Nephron (organoid): ENCODE data around the gene C1QL1.

Experiments
- H3K27ac Mint-ChIP-seq, 3 experiments: 2 replicates each; pipeline ENCODE4 v1.8.0; 2020; ENCODE audit warnings: mixed read lengths in 3 of 3, mild to moderate bottlenecking in 2 of 3, moderate library complexity in 1 of 3
- H3K27me3 Mint-ChIP-seq: 2 replicates; pipeline ENCODE4 v1.8.0; 2021; ENCODE audit warnings: low read depth, mild to moderate bottlenecking, moderate library complexity, mixed read lengths
- H3K36me3 Mint-ChIP-seq: 2 replicates; pipeline ENCODE4 v1.8.0; 2020; ENCODE audit warnings: low read depth, mixed read lengths
- H3K4me1 Mint-ChIP-seq: 2 replicates; pipeline ENCODE4 v1.8.0; 2020; ENCODE audit warnings: mixed read lengths
- H3K4me3 Mint-ChIP-seq, 3 experiments: 2 replicates each; pipeline ENCODE4 v1.8.0; 2020; ENCODE audit warnings: mild to moderate bottlenecking in 3 of 3, mixed read lengths in 3 of 3, moderate library complexity in 2 of 3
- H3K9me3 Mint-ChIP-seq: 2 replicates; pipeline ENCODE4 v1.8.0; 2020; ENCODE audit warnings: mixed read lengths
- TF ChIP-seq, protein P1 (sequence below), 3 experiments: fragments of 200-600 bp; sonication (generic); IDR thresholded peaks; one replicate each; pipeline ENCODE4 v1.5.0; 2021; ENCODE audit warnings: antibody characterized with exemption in 3 of 3; ENCODE audit not compliant: unreplicated experiment in 3 of 3

Gene C1QL1

DNA sequence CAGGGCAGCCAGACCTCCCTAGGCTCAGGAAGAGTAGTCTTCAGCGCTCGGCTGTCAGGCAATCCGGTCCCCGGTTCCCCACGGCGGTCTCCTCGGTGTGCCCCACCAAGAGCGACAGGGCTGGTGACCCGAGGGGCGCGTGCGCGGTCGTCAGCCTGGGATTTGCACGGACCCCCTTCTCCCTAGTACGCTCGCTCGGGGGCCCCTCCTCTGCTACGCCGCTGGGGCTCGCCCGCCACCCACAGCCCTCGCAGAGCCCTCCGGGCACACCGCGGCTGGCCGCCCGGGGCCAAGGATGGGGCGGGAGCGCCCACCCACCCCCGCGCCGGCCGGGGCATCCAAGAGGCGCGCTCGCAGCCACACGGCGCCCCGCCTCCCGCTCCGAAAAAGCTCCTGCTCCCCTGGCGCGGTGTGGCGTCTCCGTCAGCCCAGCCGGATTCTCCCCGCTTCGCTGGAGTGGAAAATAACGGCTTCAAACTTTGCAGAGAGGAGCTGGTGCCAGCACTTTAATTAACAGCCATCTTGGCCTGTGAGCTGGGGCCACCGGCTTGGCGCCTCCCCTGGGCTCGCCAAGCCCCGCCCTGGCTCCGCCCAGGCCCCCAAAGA is 2.1 kb upstream of the C1QL1 start:
- peak overlapping the region in 1 of 3 experiments; percentile 71 for H3K27ac Mint-ChIP-seq
- TF ChIP-seq, protein P1, sequence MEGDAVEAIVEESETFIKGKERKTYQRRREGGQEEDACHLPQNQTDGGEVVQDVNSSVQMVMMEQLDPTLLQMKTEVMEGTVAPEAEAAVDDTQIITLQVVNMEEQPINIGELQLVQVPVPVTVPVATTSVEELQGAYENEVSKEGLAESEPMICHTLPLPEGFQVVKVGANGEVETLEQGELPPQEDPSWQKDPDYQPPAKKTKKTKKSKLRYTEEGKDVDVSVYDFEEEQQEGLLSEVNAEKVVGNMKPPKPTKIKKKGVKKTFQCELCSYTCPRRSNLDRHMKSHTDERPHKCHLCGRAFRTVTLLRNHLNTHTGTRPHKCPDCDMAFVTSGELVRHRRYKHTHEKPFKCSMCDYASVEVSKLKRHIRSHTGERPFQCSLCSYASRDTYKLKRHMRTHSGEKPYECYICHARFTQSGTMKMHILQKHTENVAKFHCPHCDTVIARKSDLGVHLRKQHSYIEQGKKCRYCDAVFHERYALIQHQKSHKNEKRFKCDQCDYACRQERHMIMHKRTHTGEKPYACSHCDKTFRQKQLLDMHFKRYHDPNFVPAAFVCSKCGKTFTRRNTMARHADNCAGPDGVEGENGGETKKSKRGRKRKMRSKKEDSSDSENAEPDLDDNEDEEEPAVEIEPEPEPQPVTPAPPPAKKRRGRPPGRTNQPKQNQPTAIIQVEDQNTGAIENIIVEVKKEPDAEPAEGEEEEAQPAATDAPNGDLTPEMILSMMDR (IDR thresholded peaks at IDR 0.05; ENCODE audit: unreplicated experiment in 3 of 3), result no peak
- H3K27me3 Mint-ChIP-seq, result peaks cover 75% of the 10 kb centered on the region
- H3K9me3 Mint-ChIP-seq, result no peaks in the 10 kb centered on the region
- peaks cover 17% of the 10 kb centered on the region for H3K4me1 Mint-ChIP-seq
- H3K4me3 Mint-ChIP-seq, result peak overlapping the region; percentile 85 to 93 (median 91)
- no peaks in the 10 kb centered on the region for H3K36me3 Mint-ChIP-seq

DNA sequence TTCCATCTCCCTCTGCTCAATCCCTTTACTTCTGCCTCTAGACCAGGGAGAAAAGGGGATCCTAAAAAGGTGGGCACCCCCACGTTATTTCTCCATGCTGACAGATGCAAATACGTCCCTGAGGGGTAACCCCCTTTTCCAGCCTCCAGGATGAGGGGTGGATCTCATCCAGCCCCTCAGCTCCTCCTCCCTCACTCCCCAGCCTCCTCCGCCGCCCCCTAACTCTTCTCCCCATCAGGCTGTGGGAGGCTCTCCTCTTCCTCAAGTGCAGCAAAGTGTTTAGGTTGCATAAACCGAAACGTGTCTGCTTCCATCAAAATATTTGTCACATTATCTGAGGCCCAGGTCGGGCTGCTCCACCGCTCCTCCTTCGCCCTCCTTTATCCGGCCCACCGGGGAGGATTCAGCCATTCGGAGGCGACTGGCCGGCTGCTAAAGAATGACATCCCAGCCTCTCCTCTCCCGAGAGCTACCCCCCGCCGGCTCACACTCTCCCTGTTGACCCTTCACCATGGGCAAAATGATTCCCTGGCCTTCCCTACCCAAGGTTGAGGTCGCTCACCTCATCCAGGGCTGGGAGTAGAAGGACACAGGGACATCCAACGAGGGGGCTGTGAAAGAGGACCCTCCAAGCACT is 1.2 kb upstream of the C1QL1 start:
- peaks cover 79% of the 10 kb centered on the region for H3K27me3 Mint-ChIP-seq
- H3K27ac Mint-ChIP-seq, result peak overlapping the region; percentile 1 to 40 (median 18)
- H3K4me3 Mint-ChIP-seq, result peak overlapping the region; percentile 85 to 93 (median 91)
- no peaks in the 10 kb centered on the region for H3K36me3 Mint-ChIP-seq
- peaks cover 17% of the 10 kb centered on the region for H3K4me1 Mint-ChIP-seq
- TF ChIP-seq, protein P1 (IDR thresholded peaks at IDR 0.05; ENCODE audit: unreplicated experiment in 3 of 3), result no peak
- H3K9me3 Mint-ChIP-seq, result no peaks in the 10 kb centered on the region

DNA sequence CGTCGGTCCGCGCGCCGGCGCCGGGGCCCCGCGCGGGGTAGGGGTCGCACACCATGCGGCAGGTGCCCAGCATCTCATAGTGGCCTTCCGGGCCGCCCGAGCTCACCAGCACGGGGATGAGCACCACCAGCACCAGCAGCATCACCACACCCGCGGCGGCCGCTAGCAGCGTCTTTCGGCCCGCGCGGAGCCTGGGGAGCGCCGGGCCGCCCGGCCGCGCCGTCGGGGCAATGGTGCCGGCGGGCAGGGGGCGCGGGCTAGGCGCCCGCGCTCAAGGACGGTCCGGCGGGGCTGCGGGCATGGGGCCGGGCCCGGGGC is 237 bp downstream of the C1QL1 start:
- Mint-ChIP-seq H3K27ac (no peak overlapping the region), H3K27me3 (peaks cover 90% of the 10 kb centered on the region), H3K4me3 (no peak overlapping the region), H3K9me3 (no peaks in the 10 kb centered on the region), H3K36me3 (no peaks in the 10 kb centered on the region), H3K4me1 (peaks cover 17% of the 10 kb centered on the region)
- TF ChIP-seq, protein P1 (IDR thresholded peaks at IDR 0.05; ENCODE audit: unreplicated experiment in 3 of 3), result no peak

DNA sequence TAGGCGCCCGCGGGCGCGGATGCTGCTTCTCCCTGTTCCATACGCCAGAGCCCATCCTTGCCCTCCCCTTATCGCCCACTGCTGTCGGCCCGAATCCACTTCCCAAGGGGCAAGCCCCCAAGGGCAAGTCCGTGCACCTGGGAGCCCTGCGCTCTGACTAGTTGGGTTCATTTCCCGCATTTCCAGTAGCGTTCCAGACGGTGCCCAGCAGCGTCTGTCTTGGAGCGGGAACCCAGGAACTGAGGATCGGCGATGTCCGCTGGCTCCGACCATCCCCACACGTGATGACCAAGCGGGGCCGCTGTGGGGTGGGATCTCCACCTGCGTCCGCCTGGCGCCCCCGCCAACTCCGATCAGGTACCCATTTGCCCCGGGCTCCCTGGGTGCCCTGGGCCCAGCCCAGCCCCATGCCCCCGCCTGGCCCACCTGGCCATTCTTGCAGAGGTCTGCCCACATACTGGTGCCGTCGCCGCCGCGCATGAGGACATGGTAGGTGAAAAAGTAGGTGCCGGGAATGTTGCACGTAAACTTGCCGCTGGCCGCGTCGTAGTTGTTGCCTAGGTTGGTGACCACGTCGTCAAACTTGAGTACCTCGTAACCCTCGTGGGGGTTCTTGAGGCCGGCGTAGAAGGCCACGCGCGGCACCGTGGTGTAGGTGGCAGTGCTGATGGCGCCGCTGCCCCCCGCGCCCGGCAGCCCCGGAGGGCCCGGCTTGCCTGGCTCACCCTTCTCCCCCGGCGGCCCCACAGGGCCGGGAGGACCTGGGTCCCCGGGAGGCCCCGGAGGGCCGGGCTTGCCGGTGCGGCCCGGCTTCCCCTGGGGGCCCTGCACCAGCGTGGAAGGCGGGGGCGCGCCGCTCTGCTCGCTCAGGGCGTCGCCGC is 837 bp downstream of the C1QL1 start:
- Mint-ChIP-seq H3K27me3 (peaks cover 88% of the 10 kb centered on the region), H3K4me3 (peak overlapping the region in 2 of 3 experiments; percentile 26 to 41), H3K36me3 (no peaks in the 10 kb centered on the region), H3K4me1 (peaks cover 17% of the 10 kb centered on the region), H3K27ac (no peak overlapping the region), H3K9me3 (no peaks in the 10 kb centered on the region)
- TF ChIP-seq, protein P1 (IDR thresholded peaks at IDR 0.05; ENCODE audit: unreplicated experiment in 3 of 3), result no peak

DNA sequence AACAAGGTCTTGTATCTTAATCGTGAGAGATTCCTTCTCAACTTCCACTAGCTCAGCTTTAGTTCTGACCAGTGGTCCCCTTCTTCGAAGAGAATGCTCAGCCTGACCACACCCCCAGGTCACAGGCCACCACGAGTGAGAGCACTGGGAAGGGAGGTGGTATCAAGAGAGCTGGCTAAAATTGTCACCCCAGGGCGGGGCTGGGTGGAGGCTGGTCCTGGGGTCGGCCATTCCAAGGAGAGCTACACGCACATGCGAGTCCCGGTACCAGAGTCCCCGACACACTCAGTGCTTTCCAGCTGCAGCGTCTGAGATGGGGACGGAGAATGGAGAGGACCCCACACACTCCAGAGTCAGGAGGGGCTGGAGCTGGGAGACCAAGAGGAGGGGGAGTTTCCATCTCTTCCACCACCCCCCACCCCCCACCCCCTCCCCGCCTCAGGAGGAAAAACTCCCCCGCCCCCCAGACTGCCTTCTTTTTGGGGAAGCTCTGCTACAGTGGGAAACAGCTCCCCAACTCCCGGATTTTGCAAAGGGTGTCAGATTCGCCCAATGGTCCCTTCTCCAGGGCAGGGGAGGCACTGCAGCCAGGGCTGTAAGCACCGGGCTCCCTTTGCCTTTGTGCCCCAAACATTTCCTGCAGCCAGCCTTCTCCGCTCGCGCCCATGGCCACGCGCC is 1.6 kb downstream of the C1QL1 start:
- Mint-ChIP-seq H3K27me3 (peaks cover 83% of the 10 kb centered on the region), H3K4me1 (peaks cover 17% of the 10 kb centered on the region), H3K36me3 (no peaks in the 10 kb centered on the region), H3K27ac (no peak overlapping the region), H3K4me3 (peak overlapping the region; percentile 26 to 57 (median 31)), H3K9me3 (no peaks in the 10 kb centered on the region)
- TF ChIP-seq, protein P1 (IDR thresholded peaks at IDR 0.05; ENCODE audit: unreplicated experiment in 3 of 3), result no peak
